H9 (cell line): Measurements from ENCODE around the gene KLF18. TPM values are rescaled to one million over a fixed set of nuclear protein-coding genes. Genes with fewer than 3 reads are reported as not detected.

Experiments used
- DNase-seq: peaks from one replicate; pipeline ENCODE4 v3.0.0-alpha.2; 2017
- H2AFZ ChIP-seq: one replicate; pipeline ENCODE4 v1.6.1; 2013; ENCODE audit warnings: mild to moderate bottlenecking, low read length, control low read depth, moderate library complexity
- H2AK5ac ChIP-seq: 2 replicates; pipeline ENCODE4 v1.6.1; 2013; ENCODE audit warnings: low read length, control low read depth, mixed read lengths; ENCODE audit not compliant: insufficient read length
- H2BK120ac ChIP-seq: one replicate; pipeline ENCODE4 v1.6.1; 2013; ENCODE audit warnings: low read depth, mild to moderate bottlenecking, low read length, control low read depth, inconsistent platforms; ENCODE audit not compliant: poor library complexity, severe bottlenecking
- H2BK12ac ChIP-seq: 2 replicates; pipeline ENCODE4 v1.6.1; 2013; ENCODE audit warnings: low read length, control low read depth, mixed read lengths, low read depth; ENCODE audit not compliant: insufficient read length
- H2BK15ac ChIP-seq: 2 replicates; pipeline ENCODE4 v1.6.1; 2013; ENCODE audit warnings: low read depth, low read length, control low read depth
- H2BK20ac ChIP-seq: one replicate; pipeline ENCODE4 v1.6.1; 2013; ENCODE audit warnings: low read depth, mild to moderate bottlenecking, low read length, control low read depth, inconsistent platforms; ENCODE audit not compliant: poor library complexity, severe bottlenecking
- H2BK5ac ChIP-seq: 2 replicates; pipeline ENCODE4 v1.6.1; 2013; ENCODE audit warnings: low read length, control low read depth, mixed read lengths; ENCODE audit not compliant: insufficient read length
- H3K14ac ChIP-seq: 2 replicates; pipeline ENCODE4 v1.6.1; 2013; ENCODE audit warnings: low read length, control low read depth; ENCODE audit not compliant: insufficient read depth
- H3K18ac ChIP-seq: 2 replicates; pipeline ENCODE4 v1.6.1; 2013; ENCODE audit warnings: low read depth, mild to moderate bottlenecking, mixed read lengths, low read length, control low read depth; ENCODE audit not compliant: insufficient read length
- H3K23ac ChIP-seq: 2 replicates; pipeline ENCODE4 v1.6.1; 2013; ENCODE audit warnings: low read length, control low read depth, mixed read lengths, low read depth; ENCODE audit not compliant: insufficient read length
- H3K23me2 ChIP-seq: 2 replicates; pipeline ENCODE4 v1.6.1; 2013; ENCODE audit warnings: low read depth, mild to moderate bottlenecking, mixed read lengths, low read length, control low read depth; ENCODE audit not compliant: insufficient read length, poor library complexity, severe bottlenecking
- H3K27ac ChIP-seq: 2 replicates; pipeline ENCODE4 v1.5.1; 2013; ENCODE audit warnings: low read length, control low read depth, mixed read lengths, low read depth; ENCODE audit not compliant: insufficient read length
- H3K27me3 ChIP-seq: 2 replicates; pipeline ENCODE4 v1.6.1; 2013; ENCODE audit warnings: low read length, control low read depth, inconsistent platforms; ENCODE audit not compliant: insufficient read depth
- H3K4ac ChIP-seq: 2 replicates; pipeline ENCODE4 v1.6.1; 2013; ENCODE audit warnings: low read depth, mild to moderate bottlenecking, control low read depth, inconsistent platforms, low read length, moderate library complexity
- H3K4me1 ChIP-seq: 2 replicates; pipeline ENCODE4 v1.6.1; 2013; ENCODE audit warnings: low read length, control low read depth, inconsistent platforms; ENCODE audit not compliant: insufficient read depth
- H3K4me2 ChIP-seq: 2 replicates; pipeline ENCODE4 v1.6.1; 2013; ENCODE audit warnings: low read length, control low read depth, mixed read lengths; ENCODE audit not compliant: insufficient read length, insufficient read depth
- H3K56ac ChIP-seq: 2 replicates; pipeline ENCODE4 v1.6.1; 2013; ENCODE audit warnings: low read depth, mild to moderate bottlenecking, mixed read lengths, low read length, control low read depth; ENCODE audit not compliant: insufficient read length
- H3K79me1 ChIP-seq: 2 replicates; pipeline ENCODE4 v1.6.1; 2013; ENCODE audit warnings: low read depth, mild to moderate bottlenecking, moderate library complexity, low read length, control low read depth, inconsistent platforms; ENCODE audit not compliant: insufficient read depth, poor library complexity, severe bottlenecking
- H3K79me2 ChIP-seq: 2 replicates; pipeline ENCODE4 v1.6.1; 2013; ENCODE audit warnings: low read length, control low read depth, inconsistent platforms; ENCODE audit not compliant: insufficient read depth
- H3K9ac ChIP-seq: 2 replicates; pipeline ENCODE4 v1.6.1; 2013; ENCODE audit warnings: low read length, control low read depth, mixed read lengths; ENCODE audit not compliant: insufficient read length; ENCODE audit errors: extremely low read depth
- H3K9me3 ChIP-seq: one replicate; pipeline ENCODE4 v1.6.1; 2013; ENCODE audit warnings: low read depth, low read length, inconsistent platforms; ENCODE audit not compliant: control insufficient read depth
- H3T11ph ChIP-seq: one replicate; pipeline ENCODE4 v1.6.1; 2013; ENCODE audit warnings: mild to moderate bottlenecking, low read length, control low read depth, inconsistent platforms
- H4K20me1 ChIP-seq: one replicate; pipeline ENCODE4 v1.6.1; 2013; ENCODE audit not compliant: control insufficient read depth, insufficient read length, insufficient read depth
- H4K5ac ChIP-seq: 2 replicates; pipeline ENCODE4 v1.6.1; 2013; ENCODE audit warnings: low read depth, mild to moderate bottlenecking, mixed read lengths, low read length, control low read depth; ENCODE audit not compliant: insufficient read length
- H4K8ac ChIP-seq: replicated peaks from 2 replicates; pipeline ENCODE4 v1.6.1; 2013; ENCODE audit warnings: low read length, control low read depth, mixed read lengths, low read depth; ENCODE audit not compliant: insufficient read length
- H4K91ac ChIP-seq: 2 replicates; pipeline ENCODE4 v1.6.1; 2013; ENCODE audit warnings: low read depth, mild to moderate bottlenecking, moderate library complexity, mixed read lengths, low read length, control low read depth; ENCODE audit not compliant: insufficient read length
- H3K27ac Mint-ChIP-seq, 3 experiments: 2 replicates in 2 of 3; 3 replicates in 1 of 3; pipeline ENCODE4 v1.8.0; 2020 to 2021; ENCODE audit warnings: mixed read lengths in 3 of 3, mild to moderate bottlenecking in 1 of 3, moderate library complexity in 1 of 3
- H3K27me3 Mint-ChIP-seq: 2 replicates; pipeline ENCODE4 v1.8.0; 2021; ENCODE audit warnings: low read depth, mild to moderate bottlenecking, moderate library complexity, mixed read lengths
- H3K36me3 Mint-ChIP-seq, 3 experiments: 2 replicates in 2 of 3; 3 replicates in 1 of 3; pipeline ENCODE4 v1.8.0; 2020 to 2021; ENCODE audit warnings: low read depth in 3 of 3, mixed read lengths in 3 of 3; ENCODE audit not compliant: insufficient read depth in 1 of 3
- H3K4me1 Mint-ChIP-seq, 2 experiments: 2 replicates each; pipeline ENCODE4 v1.8.0; 2020; ENCODE audit warnings: mixed read lengths in 2 of 2
- H3K4me3 Mint-ChIP-seq, 2 experiments: 2 replicates in 1 of 2; 3 replicates in 1 of 2; pipeline ENCODE4 v1.8.0; 2020 to 2021; ENCODE audit warnings: mild to moderate bottlenecking in 2 of 2, mixed read lengths in 2 of 2, moderate library complexity in 1 of 2
- H3K9me3 Mint-ChIP-seq, 2 experiments: 2 replicates in 1 of 2; 3 replicates in 1 of 2; pipeline ENCODE4 v1.8.0; 2020; ENCODE audit warnings: mild to moderate bottlenecking in 2 of 2, mixed read lengths in 2 of 2, moderate library complexity in 1 of 2
- CTCF ChIP-seq: fragments of 200-600 bp; sonication (generic); conservative IDR thresholded peaks from 3 replicates; pipeline ENCODE4 v1.8.0; 2021; ENCODE audit warnings: antibody characterized with exemption, mild to moderate bottlenecking
- WGBS: extraction: QIAGEN DNeasy Blood & Tissue Kit; methylation state at CpG from one replicate; pipeline ENCODE4 v1.1.7; 2013; ENCODE audit warnings: missing lambda C conversion rate, low lambda C conversion rate, mixed read lengths; ENCODE audit not compliant: insufficient read length; ENCODE audit errors: extremely low coverage; 5-methylcytosine and 5-hydroxymethylcytosine counted together
- total RNA-seq: library from RNA; stranded (reverse); gene quantifications from 2 replicates; pipeline ENCODE4 v1.2.1, GENCODE V29; 2021

The KLF18 gene
- total RNA-seq, 1 experiment from 2014 or later, result 0.07 TPM

GRCh38 chr1:44100183-44100868, 41.1 kb downstream of the KLF18 start:
- no peaks in the 10 kb centered on the region for H3K9me3 ChIP-seq
- no peaks in the 10 kb centered on the region for H3K79me1 ChIP-seq
- no peak overlapping the region for H3T11ph ChIP-seq
- no peak overlapping the region for H4K91ac ChIP-seq
- H3K4me1 ChIP-seq, result no peaks in the 10 kb centered on the region
- no peak overlapping the region for H3K27ac ChIP-seq
- H3K14ac ChIP-seq, result no peak overlapping the region
- H3K4me1 Mint-ChIP-seq, result peaks cover 2 to 4% of the 10 kb centered on the region in 2 experiments; a peak in 1 of 4 replicates
- no peak overlapping the region for H3K18ac ChIP-seq
- no CpG with 5 or more reads among the region's 9 CpGs for WGBS
- peaks cover 4% of the 10 kb centered on the region for H3K23me2 ChIP-seq
- H3K36me3 Mint-ChIP-seq, result peaks cover 0 to 6% (median 3%) of the 10 kb centered on the region in 3 experiments; a peak in 3 of 7 replicates
- no peak overlapping the region for H2BK15ac ChIP-seq
- H3K27me3 ChIP-seq, result no peaks in the 10 kb centered on the region
- no peak overlapping the region for H3K27ac Mint-ChIP-seq
- H3K27me3 Mint-ChIP-seq, result peaks cover 12% of the 10 kb centered on the region
- H2BK20ac ChIP-seq, result no peak overlapping the region
- H2BK12ac ChIP-seq, result no peak overlapping the region
- no peak overlapping the region for H3K23ac ChIP-seq
- H4K5ac ChIP-seq, result no peak overlapping the region
- H3K9ac ChIP-seq, result no peak overlapping the region
- no peak for DNase-seq
- H3K9me3 Mint-ChIP-seq, result peaks cover 7 to 15% of the 10 kb centered on the region in 2 experiments; a peak in 4 of 5 replicates
- H3K4me3 Mint-ChIP-seq, result no peak overlapping the region
- H4K8ac ChIP-seq, result no peak overlapping the region
- H2BK120ac ChIP-seq, result no peak overlapping the region
- H3K4me2 ChIP-seq, result no peak overlapping the region
- no peak for TF ChIP-seq CTCF
- no peaks in the 10 kb centered on the region for H3K79me2 ChIP-seq
- H2AFZ ChIP-seq, result no peak overlapping the region
- H2AK5ac ChIP-seq, result no peak overlapping the region
- no peaks in the 10 kb centered on the region for H4K20me1 ChIP-seq
- H2BK5ac ChIP-seq, result no peak overlapping the region
- H3K4ac ChIP-seq, result no peak overlapping the region
- no peak overlapping the region for H3K56ac ChIP-seq
